ENCODE results near the gene PPM1N. TPM values are rescaled to one million over a fixed set of nuclear protein-coding genes. Genes with fewer than 3 reads are reported as not detected.

PPM1N gene, protein sequence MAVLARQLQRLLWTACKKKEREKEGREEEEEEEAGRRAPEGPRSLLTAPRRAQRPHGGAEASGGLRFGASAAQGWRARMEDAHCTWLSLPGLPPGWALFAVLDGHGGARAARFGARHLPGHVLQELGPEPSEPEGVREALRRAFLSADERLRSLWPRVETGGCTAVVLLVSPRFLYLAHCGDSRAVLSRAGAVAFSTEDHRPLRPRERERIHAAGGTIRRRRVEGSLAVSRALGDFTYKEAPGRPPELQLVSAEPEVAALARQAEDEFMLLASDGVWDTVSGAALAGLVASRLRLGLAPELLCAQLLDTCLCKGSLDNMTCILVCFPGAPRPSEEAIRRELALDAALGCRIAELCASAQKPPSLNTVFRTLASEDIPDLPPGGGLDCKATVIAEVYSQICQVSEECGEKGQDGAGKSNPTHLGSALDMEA
- total RNA-seq = 1 to 10 TPM in 6 of 9 donors, under 1 TPM in 1, not detected in 2; 0.33 to 2.5 (median 1.4) TPM
- polyA plus RNA-seq = 1 to 10 TPM in 2 of 3 donors, under 1 TPM in 1; 0.99 to 3.7 (median 1.7) TPM
- long read RNA-seq, donor 1 = 0 reads
- long read RNA-seq, donor 2 = 0 reads
- long read RNA-seq, donor 3 = 0 reads
- long read RNA-seq, donor 4, partial matches to known transcripts = 0 of 5 reads
- long read RNA-seq, donor 4, other reads (novel, unspliced or antisense) = 2 of 5 reads
- long read RNA-seq, donor 5, partial matches to known transcripts = 1 of 7 reads
- long read RNA-seq, donor 5, other reads (novel, unspliced or antisense) = 2 of 7 reads
- long read RNA-seq, donor 6, partial matches to known transcripts = 0 of 2 reads
- long read RNA-seq, donor 6, other reads (novel, unspliced or antisense) = 0 of 2 reads
- long read RNA-seq, donor 7 = 0 reads
- long read RNA-seq, donor 8 = 0 reads
- long read RNA-seq, donor 9 = 0 reads
- long read RNA-seq, donor 10 = 0 reads

DNA sequence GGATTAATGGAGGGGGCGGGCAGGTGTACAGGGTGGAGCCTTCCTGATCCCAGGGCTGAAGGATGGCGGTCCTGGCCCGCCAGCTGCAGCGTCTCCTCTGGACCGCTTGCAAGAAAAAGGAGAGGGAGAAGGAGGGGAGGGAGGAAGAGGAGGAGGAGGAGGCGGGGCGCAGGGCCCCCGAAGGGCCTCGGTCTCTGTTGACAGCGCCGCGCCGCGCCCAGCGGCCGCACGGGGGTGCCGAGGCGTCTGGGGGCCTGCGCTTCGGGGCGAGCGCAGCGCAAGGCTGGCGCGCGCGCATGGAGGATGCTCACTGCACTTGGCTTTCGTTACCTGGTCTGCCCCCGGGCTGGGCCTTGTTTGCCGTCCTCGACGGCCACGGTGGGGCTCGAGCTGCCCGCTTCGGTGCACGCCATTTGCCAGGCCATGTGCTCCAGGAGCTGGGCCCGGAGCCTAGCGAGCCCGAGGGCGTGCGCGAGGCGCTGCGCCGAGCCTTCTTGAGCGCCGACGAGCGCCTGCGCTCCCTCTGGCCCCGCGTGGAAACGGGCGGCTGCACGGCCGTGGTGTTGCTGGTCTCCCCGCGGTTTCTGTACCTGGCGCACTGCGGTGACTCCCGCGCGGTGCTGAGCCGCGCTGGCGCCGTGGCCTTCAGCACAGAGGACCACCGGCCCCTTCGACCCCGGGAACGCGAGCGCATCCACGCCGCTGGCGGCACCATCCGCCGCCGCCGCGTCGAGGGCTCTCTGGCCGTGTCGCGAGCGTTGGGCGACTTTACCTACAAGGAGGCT, at the start of gene PPM1N:
Gene PPM1N (plus strand): TSS at position 33 of the 785 bp plus-strand sequence. CDS start 30 bp downstream, at position 63.
- intact Hi-C loops (cut with DNase I) = no loop called here
- H3K27ac ChIP-seq = no peak within 1 kb of the TSS
- DNase-seq = peak in 1 of 7 donors; percentile 13

DNA sequence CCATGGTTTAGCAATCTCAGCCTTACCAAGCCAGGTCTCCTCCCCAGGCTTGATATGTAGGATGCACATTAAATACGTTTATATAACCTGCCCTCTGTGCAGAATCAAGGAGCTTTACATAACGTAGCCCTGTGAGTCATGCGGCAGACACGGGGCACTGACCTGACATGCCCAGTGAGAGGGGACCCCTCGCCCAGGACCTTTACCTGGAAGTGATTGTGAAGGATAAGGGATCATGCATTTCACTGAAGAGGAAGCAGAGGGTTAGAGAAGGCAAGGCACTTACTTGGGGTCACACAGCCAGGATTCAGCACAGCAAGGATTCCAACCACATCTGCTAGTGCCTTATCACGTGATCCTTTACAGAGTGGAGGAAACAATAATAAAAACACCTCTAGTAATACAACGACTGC, 49.4 kb upstream of the PPM1N start:
- Histone ChIP-seq H3K4me3 (no peak overlapping the region), H3K27me3 (no peaks in the 10 kb centered on the region), H3K9me3 (replicated peaks in 1 of 3) (no peaks in the 10 kb centered on the region), H3K36me3 (replicated peaks in 1 of 2) (no peaks in the 10 kb centered on the region), H3K4me1 (replicated peaks in 1 of 2) (peaks cover 14% of the 10 kb centered on the region in 2 donors), H3K27ac (no peak overlapping the region)
- 50 to 68% (median 59%) methylated on average over 7 of the region's 7 CpGs for WGBS, 4 donors
- intact Hi-C loops (cut with DNase I) = no loop called here
- TF ChIP-seq POLR2A (IDR thresholded peaks at IDR 0.05) = no peak
- TF ChIP-seq, protein P1, sequence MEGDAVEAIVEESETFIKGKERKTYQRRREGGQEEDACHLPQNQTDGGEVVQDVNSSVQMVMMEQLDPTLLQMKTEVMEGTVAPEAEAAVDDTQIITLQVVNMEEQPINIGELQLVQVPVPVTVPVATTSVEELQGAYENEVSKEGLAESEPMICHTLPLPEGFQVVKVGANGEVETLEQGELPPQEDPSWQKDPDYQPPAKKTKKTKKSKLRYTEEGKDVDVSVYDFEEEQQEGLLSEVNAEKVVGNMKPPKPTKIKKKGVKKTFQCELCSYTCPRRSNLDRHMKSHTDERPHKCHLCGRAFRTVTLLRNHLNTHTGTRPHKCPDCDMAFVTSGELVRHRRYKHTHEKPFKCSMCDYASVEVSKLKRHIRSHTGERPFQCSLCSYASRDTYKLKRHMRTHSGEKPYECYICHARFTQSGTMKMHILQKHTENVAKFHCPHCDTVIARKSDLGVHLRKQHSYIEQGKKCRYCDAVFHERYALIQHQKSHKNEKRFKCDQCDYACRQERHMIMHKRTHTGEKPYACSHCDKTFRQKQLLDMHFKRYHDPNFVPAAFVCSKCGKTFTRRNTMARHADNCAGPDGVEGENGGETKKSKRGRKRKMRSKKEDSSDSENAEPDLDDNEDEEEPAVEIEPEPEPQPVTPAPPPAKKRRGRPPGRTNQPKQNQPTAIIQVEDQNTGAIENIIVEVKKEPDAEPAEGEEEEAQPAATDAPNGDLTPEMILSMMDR (IDR thresholded peaks at IDR 0.05) = no peak
- no peak for DNase-seq

More for the DNA sequence above, at the start of gene PPM1N:
- Histone ChIP-seq H3K36me3 (replicated peaks in 1 of 2) (no peaks in the 10 kb centered on the region), H3K9me3 (replicated peaks in 1 of 3) (no peaks in the 10 kb centered on the region), H3K4me3 (peak within 1 kb of the TSS in 1 of 4 donors; percentile 68), H3K4me1 (replicated peaks in 1 of 2) (peaks cover 19 to 20% of the 10 kb centered on the region in 2 donors), H3K27me3 (no peaks in the 10 kb centered on the region)
- WGBS, 4 donors = 1 to 12% (median 1%) methylated on average over 12 to 89 of the region's 89 CpGs
- no peak for TF ChIP-seq POLR2A (IDR thresholded peaks at IDR 0.05)
- TF ChIP-seq, protein P1 (IDR thresholded peaks at IDR 0.05) = peak in 1 of 6 experiments; percentile 21

DNA sequence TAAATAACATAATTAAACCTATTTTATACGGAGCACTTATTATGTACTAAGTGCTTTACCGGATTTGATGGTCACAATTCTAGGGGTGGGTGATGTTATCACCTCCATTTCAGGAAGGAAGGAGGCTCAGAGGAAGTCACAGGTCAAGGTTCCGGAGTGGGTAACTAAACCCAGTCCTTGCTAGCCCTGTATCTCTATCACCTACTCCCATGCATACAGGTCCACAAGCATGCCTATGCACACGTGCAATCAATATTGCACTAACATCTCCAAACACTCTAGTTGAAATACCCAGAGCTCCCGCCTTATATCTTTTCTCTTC, 48.3 kb upstream of the PPM1N start:
- 22 to 37% (median 30%) methylated on average over 5 of the region's 5 CpGs for WGBS, 4 donors
- no peak for TF ChIP-seq POLR2A (IDR thresholded peaks at IDR 0.05)
- TF ChIP-seq, protein P1 (IDR thresholded peaks at IDR 0.05) = no peak
- peak overlapping the region in 2 of 5 donors; percentile 57 to 72 for H3K27ac ChIP-seq
- no peaks in the 10 kb centered on the region for H3K27me3 ChIP-seq
- no peaks in the 10 kb centered on the region for H3K36me3 ChIP-seq (replicated peaks in 1 of 2)
- peaks cover 7 to 12% of the 10 kb centered on the region in 2 donors for H3K4me1 ChIP-seq (replicated peaks in 1 of 2)
- DNase-seq = no peak
- no peaks in the 10 kb centered on the region for H3K9me3 ChIP-seq (replicated peaks in 1 of 3)
- intact Hi-C loops (cut with DNase I) = no loop called here
- H3K4me3 ChIP-seq = peak overlapping the region in 2 of 4 donors; percentile 55 to 71
